Camera-type eye (tissue), 1 donor: ENCODE data around the gene KIF20B. TPM values are rescaled to one million over a fixed set of nuclear protein-coding genes. Genes with fewer than 3 reads are reported as not detected.

Experiments used
- total RNA-seq: library from RNA; depleted of rRNA; stranded (reverse); fragments of >200 nt; gene quantifications from one replicate; pipeline ENCODE4 v1.2.3, GENCODE V29; 2014

KIF20B gene
- total RNA-seq = 17.2 TPM

GRCh38 chr10:89701242-89702120 is at the start of gene KIF20B:
Gene KIF20B, plus strand, starts transcription at chr10:89701590. Its CDS starts 3,705 bp downstream, at chr10:89705295.

Other genes with a start within 250 kb of the KIF20B start
- gene SLC16A12, start 166.0 kb upstream of the KIF20B start, total RNA-seq = 4.4 TPM
- 18.6 TPM for gene PANK1, start 56.3 kb upstream of the KIF20B start, total RNA-seq